Heart right ventricle (tissue), 16 donors: ENCODE results near the gene RXFP4. TPM values are rescaled to one million over a fixed set of nuclear protein-coding genes. Genes with fewer than 3 reads are reported as not detected.

ENCODE experiments used
- ATAC-seq, 8 donors: fragments of 200-7000 bp; cut with Tn5 transposase; one replicate each; pipeline ENCODE4 v1.9.1; 2020; ENCODE audit warnings: mild to moderate bottlenecking in 8 of 8, moderate library complexity in 8 of 8, moderate number of reproducible peaks in 1 of 8
- DNase-seq, 2 donors: peaks; one replicate each; pipeline ENCODE4 v3.0.0-alpha.2; 2020
- H3K27ac ChIP-seq, 10 donors: fragments of 200-600 bp; sonication (generic) in 2 of 10; one replicate each; pipeline versions ENCODE4 v1.5.0 to v1.8.0; 2020 to 2022; ENCODE audit warnings: mild to moderate bottlenecking in 3 of 10
- H3K27me3 ChIP-seq, 7 donors: fragments of 200-600 bp; one replicate each; pipeline ENCODE4 v1.8.0; 2021 to 2022; ENCODE audit warnings: mild to moderate bottlenecking in 2 of 7
- H3K36me3 ChIP-seq, 9 donors: fragments of 200-600 bp; sonication (generic) in 1 of 9; one replicate each; pipeline versions ENCODE4 v1.5.0 to v1.8.0; 2020 to 2022; ENCODE audit warnings: mild to moderate bottlenecking in 2 of 9
- H3K4me1 ChIP-seq, 9 donors: fragments of 200-600 bp; sonication (generic) in 1 of 9; one replicate each; pipeline versions ENCODE4 v1.5.0 to v1.8.0; 2020 to 2022; ENCODE audit warnings: mild to moderate bottlenecking in 4 of 9
- H3K4me3 ChIP-seq, 10 donors: fragments of 200-600 bp; sonication (generic) in 2 of 10; one replicate each; pipeline versions ENCODE4 v1.5.0 to v1.8.0; 2020 to 2022; ENCODE audit warnings: mild to moderate bottlenecking in 7 of 10, moderate library complexity in 2 of 10
- H3K9me3 ChIP-seq, 11 donors: fragments of 200-600 bp in 10 of 11; sonication (generic) in 2 of 11; one replicate each; pipeline versions ENCODE4 v1.5.0 to v1.8.0; 2013 to 2022; ENCODE audit warnings: mild to moderate bottlenecking in 2 of 11, control low read depth in 1 of 11, moderate library complexity in 1 of 11
- WGBS, 2 donors: extraction: QIAGEN DNeasy Blood & Tissue Kit; methylation state at CpG; one replicate each; pipeline ENCODE4 v1.1.7; 2013; ENCODE audit warnings: inconsistent platforms in 1 of 2; 5-methylcytosine and 5-hydroxymethylcytosine counted together
- intact Hi-C, 10 donors: fragments of 100-400 bp; cut with DNase I; formaldehyde crosslinking; loops; one replicate each; pipeline versions ENCODE4 v1.11.1 to v1.14.2; 2022
- polyA plus RNA-seq, 2 donors: library from polyadenylated mRNA; stranded (reverse); fragments of 200-250 nt; gene quantifications; one replicate each; pipeline ENCODE4 v1.2.3, GENCODE V29; 2013
- total RNA-seq, 10 donors: library from RNA; stranded (reverse); fragmentation: NEBNext Ultra II Directional in 3 of 10; extraction: Animal tissue kit (Norgen Biotek cat#: 25700) in 3 of 10; gene quantifications; one replicate each; pipeline versions ENCODE4 v1.2.1 to v1.2.4, GENCODE V29; 2021 to 2023
- TF ChIP-seq, protein P1 (sequence below), 9 donors: fragments of 200-600 bp; sonication (generic) in 2 of 9; IDR thresholded peaks; one replicate each; pipeline versions ENCODE4 v1.5.0 to v1.8.0; 2021 to 2022; ENCODE audit warnings: antibody characterized with exemption in 9 of 9, mild to moderate bottlenecking in 5 of 9, moderate library complexity in 1 of 9
- donor health status: Arrhythmogenic right ventricular cardiomyopathy.
- donor health status: ischemic (EF 13 %, LVEDD 7.1; RV severe dilation, severe dysfunction).
- donor health status: healthy with polysubstance abuse.
- donor health status: DM: no; HTN: yes; CAD: no.
- donor health status: DM: no; HTN: no; CAD: no.
- donor health status: ischemic (EF 25% LVEDD 6.9; RV normal size, moderate dysfunction).
- donor health status: ischemic (EF 25% LVEDD 5.7; RV mildly dilated, moderate dysfunction).
- donor health status: healthy.
- donor health status: DM: yes; HTN: yes; CAD: no.
- donor health status: Ischemic cardiomyopathy.
- donor health status: ischemic (EF 35%, LVEDD 5.7; RV mildly dilated, moderate dysfunction).
- donor health status: nonischemic (EF 11% LVEDD 7.7; RV severe dilation, severe dysfunction).
- donor health status: DM: yes; HTN: yes; CAD: no.
- donor health status: PGD.
- donor health status: ischemic (EF 29% LVEDD 5.4; RV normal size, mild dysfunction).
- donor health status: nonischemic (EF 23%, LVEDD 6.1; RV moderate dilation, normal function).

Gene RXFP4
- total and polyA plus RNA-seq, 12 donors, result 0.04 TPM; not detected in 11

DNA sequence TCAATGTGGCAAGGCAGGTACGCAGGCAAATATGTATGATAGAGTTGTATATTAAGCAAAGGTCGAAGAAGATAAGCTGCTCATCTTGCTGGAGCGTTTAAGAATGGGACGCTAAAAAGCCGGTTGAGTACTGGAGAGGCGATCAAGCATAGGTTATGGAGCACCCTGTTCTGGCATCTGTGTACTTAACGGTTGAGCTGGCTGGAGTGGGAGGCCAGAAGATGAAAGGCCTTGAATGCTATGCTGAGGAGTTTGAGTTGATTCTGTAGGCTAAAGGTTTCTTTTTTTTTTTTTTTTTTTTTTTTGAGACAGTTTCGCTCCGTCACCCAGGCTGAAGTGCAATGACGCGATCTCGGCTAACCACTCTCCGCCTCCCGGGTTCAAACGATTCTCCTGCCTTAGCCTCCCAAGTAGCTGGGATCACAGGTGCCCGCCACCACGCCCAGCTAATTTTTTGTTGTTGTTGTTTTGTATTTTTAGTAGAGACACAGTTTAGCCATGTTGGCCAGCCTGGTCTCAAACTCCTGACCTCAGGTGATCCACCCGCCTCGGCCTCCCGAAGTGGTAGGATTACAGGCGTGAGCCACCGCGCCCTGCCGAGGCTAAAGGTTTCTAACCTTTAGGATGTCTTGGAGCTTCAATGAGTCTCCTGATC, 6.4 kb upstream of the RXFP4 start:
- Histone ChIP-seq H3K27ac (peak overlapping the region; percentile 81 to 97 (median 92)), H3K4me3 (peak overlapping the region; percentile 53 to 98 (median 78)), H3K27me3 (no peaks in the 10 kb centered on the region), H3K36me3 (peaks cover 0 to 37% (median 13%) of the 10 kb centered on the region in 9 donors), H3K4me1 (peaks cover 34 to 69% (median 59%) of the 10 kb centered on the region in 9 donors), H3K9me3 (no peaks in the 10 kb centered on the region)
- WGBS, 2 donors, result 81 to 82% methylated on average over 24 of the region's 24 CpGs
- TF ChIP-seq, protein P1, sequence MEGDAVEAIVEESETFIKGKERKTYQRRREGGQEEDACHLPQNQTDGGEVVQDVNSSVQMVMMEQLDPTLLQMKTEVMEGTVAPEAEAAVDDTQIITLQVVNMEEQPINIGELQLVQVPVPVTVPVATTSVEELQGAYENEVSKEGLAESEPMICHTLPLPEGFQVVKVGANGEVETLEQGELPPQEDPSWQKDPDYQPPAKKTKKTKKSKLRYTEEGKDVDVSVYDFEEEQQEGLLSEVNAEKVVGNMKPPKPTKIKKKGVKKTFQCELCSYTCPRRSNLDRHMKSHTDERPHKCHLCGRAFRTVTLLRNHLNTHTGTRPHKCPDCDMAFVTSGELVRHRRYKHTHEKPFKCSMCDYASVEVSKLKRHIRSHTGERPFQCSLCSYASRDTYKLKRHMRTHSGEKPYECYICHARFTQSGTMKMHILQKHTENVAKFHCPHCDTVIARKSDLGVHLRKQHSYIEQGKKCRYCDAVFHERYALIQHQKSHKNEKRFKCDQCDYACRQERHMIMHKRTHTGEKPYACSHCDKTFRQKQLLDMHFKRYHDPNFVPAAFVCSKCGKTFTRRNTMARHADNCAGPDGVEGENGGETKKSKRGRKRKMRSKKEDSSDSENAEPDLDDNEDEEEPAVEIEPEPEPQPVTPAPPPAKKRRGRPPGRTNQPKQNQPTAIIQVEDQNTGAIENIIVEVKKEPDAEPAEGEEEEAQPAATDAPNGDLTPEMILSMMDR (IDR thresholded peaks at IDR 0.05), result no peak
- intact Hi-C loops, result loop anchor here in 2 of 10 donors (2.0 to 10.0 kb wide), 3 partner anchors 54 to 120 kb away; partner anchors contain the start of genes LAMTOR2 (in 2 of the 2) and UBQLN4 (in 2 of the 2)
- ATAC-seq, result no peak
- DNase-seq, result no peak

DNA sequence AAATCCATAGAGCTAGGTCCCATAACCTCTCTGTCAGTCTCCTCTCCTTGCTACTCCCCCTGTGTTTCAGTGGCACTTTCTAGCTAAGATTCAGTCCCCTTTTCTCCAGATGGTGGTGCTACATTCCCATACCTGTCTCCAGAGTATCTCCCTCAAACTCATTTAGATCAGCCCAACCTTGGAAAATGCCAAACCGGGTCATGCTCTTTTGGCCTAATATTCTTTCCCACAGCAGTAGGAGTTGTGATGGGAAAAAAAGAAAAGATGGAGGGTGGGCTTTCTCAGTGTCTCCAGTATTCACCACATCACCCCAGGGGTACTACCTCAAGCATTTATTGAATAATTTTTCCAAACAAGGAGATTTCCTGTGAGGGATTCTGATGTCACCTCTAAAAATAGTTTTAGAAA, 3.2 kb upstream of the RXFP4 start:
- Histone ChIP-seq H3K27ac (peak overlapping the region in 9 of 10 donors; percentile 43 to 96 (median 85)), H3K36me3 (peaks cover 0 to 5% (median 0%) of the 10 kb centered on the region in 9 donors), H3K9me3 (no peaks in the 10 kb centered on the region), H3K27me3 (no peaks in the 10 kb centered on the region), H3K4me3 (no peak overlapping the region), H3K4me1 (peaks cover 35 to 69% (median 58%) of the 10 kb centered on the region in 9 donors)
- TF ChIP-seq, protein P1 (IDR thresholded peaks at IDR 0.05), result peak; percentile 41 to 84 (median 67)
- DNase-seq (peak in 1 of 2 donors; percentile 64), ATAC-seq (peak in 5 of 8 donors; percentile 11 to 29 (median 18))
- intact Hi-C loops, result loop anchor here in 8 of 10 donors (1.0 to 10.0 kb wide), 4 partner anchors 51 to 117 kb away; partner anchors contain the start of genes LAMTOR2 (in 2 of the 8) and UBQLN4 (in 2 of the 8)
- WGBS, 2 donors, result 0% methylated on average over 1 of the region's 1 CpG

DNA sequence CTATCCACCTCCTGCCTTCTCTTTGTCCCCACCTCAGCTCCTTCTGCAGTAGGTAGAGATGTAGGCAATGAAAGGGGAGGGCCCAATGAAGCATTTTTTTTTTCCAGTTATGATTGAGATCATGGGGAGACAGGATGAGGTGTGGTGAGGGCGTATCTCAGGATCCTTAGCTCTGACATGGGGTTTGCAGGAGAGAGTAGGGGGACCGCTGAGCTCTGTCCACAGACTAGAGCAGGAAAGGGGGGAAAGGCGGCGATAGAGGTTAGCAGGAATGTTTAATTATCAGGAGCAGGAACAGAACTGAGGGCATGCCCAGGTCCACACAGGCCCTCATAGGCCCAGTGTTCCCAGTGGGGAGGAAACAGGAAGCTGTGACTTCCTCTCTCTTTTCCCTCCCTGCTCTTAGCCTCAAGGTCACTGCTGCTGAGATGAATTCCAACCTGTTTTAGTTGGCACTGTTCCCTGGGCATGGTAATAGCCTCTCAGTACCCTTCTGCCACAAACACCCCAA, 901 bp upstream of the RXFP4 start:
- intact Hi-C loops, result loop anchor here in 6 of 10 donors (5.0 kb wide), 3 partner anchors 37 to 47 kb away; partner anchors contain the start of gene ARHGEF2 (in 4 of the 6)
- peak overlapping the region in 1 of 10 donors; percentile 14 for H3K4me3 ChIP-seq
- no peaks in the 10 kb centered on the region for H3K9me3 ChIP-seq
- peak overlapping the region; percentile 80 to 96 (median 85) for H3K27ac ChIP-seq
- ATAC-seq (peak; percentile 65 to 86 (median 81)), DNase-seq (peak in 1 of 2 donors; percentile 74)
- H3K36me3 ChIP-seq, result peaks cover 0 to 3% (median 0%) of the 10 kb centered on the region in 9 donors
- H3K27me3 ChIP-seq, result no peaks in the 10 kb centered on the region
- TF ChIP-seq, protein P1 (IDR thresholded peaks at IDR 0.05), result no peak
- 29 to 36% methylated on average over 4 of the region's 4 CpGs for WGBS, 2 donors
- peaks cover 32 to 73% (median 56%) of the 10 kb centered on the region in 9 donors for H3K4me1 ChIP-seq

DNA sequence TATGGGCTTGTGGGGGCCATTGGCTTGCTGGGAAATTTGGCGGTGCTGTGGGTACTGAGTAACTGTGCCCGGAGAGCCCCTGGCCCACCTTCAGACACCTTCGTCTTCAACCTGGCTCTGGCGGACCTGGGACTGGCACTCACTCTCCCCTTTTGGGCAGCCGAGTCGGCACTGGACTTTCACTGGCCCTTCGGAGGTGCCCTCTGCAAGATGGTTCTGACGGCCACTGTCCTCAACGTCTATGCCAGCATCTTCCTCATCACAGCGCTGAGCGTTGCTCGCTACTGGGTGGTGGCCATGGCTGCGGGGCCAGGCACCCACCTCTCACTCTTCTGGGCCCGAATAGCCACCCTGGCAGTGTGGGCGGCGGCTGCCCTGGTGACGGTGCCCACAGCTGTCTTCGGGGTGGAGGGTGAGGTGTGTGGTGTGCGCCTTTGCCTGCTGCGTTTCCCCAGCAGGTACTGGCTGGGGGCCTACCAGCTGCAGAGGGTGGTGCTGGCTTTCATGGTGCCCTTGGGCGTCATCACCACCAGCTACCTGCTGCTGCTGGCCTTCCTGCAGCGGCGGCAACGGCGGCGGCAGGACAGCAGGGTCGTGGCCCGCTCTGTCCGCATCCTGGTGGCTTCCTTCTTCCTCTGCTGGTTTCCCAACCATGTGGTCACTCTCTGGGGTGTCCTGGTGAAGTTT, 550 bp downstream of the RXFP4 start:
- Histone ChIP-seq H3K4me3 (peak overlapping the region in 1 of 10 donors; percentile 14), H3K9me3 (no peaks in the 10 kb centered on the region), H3K27ac (peak overlapping the region; percentile 46 to 96 (median 85)), H3K36me3 (peaks cover 0 to 17% (median 4%) of the 10 kb centered on the region in 9 donors), H3K4me1 (peaks cover 32 to 87% (median 60%) of the 10 kb centered on the region in 9 donors), H3K27me3 (no peaks in the 10 kb centered on the region)
- TF ChIP-seq, protein P1 (IDR thresholded peaks at IDR 0.05), result no peak
- WGBS, 2 donors, result 78 to 85% methylated on average over 29 of the region's 29 CpGs
- ATAC-seq (peak in 2 of 8 donors; percentile 1 to 32), DNase-seq (no peak)
- intact Hi-C loops, result loop anchor here in 6 of 10 donors (5.0 kb wide), 3 partner anchors 35 to 45 kb away; partner anchors contain the start of gene ARHGEF2 (in 4 of the 6)
